HG03196 (cell line): ENCODE results near the gene TNS1.

ENCODE experiments used
- ATAC-seq: cut with Tn5 transposase; IDR thresholded peaks from one replicate; pipeline ENCODE4 v1.9.1; 2021; ENCODE audit not compliant: unreplicated experiment

Gene TNS1

GRCh38 chr2:217880287-217880889 is 122.4 kb downstream of the TNS1 start:
- no peak for ATAC-seq

GRCh38 chr2:217878915-217879590 is 123.7 kb downstream of the TNS1 start:
- ATAC-seq: no peak

GRCh38 chr2:217877866-217878265 is 124.9 kb downstream of the TNS1 start:
- no peak for ATAC-seq

GRCh38 chr2:217876253-217876570 is 126.6 kb downstream of the TNS1 start:
- no peak for ATAC-seq

- no peak for ATAC-seq
Measured at GRCh38 chr2:217875556-217876252, 127.1 kb downstream of the TNS1 start.

GRCh38 chr2:217875138-217875537 is 127.7 kb downstream of the TNS1 start:
- no peak for ATAC-seq

GRCh38 chr2:217873371-217873770 is 129.4 kb downstream of the TNS1 start:
- no peak for ATAC-seq

- no peak for ATAC-seq
Measured at GRCh38 chr2:217872319-217872718, 130.5 kb downstream of the TNS1 start.

GRCh38 chr2:217870528-217871011 is 132.2 kb downstream of the TNS1 start:
- ATAC-seq: no peak

GRCh38 chr2:217868911-217869334 is 133.9 kb downstream of the TNS1 start:
- ATAC-seq: no peak

GRCh38 chr2:217868265-217868892 is 134.4 kb downstream of the TNS1 start:
- no peak for ATAC-seq

GRCh38 chr2:217866457-217866856 is 136.3 kb downstream of the TNS1 start:
- ATAC-seq: no peak

- ATAC-seq: no peak
Measured at GRCh38 chr2:217864963-217865772, 137.6 kb downstream of the TNS1 start.

GRCh38 chr2:217863883-217864282 is 138.9 kb downstream of the TNS1 start:
- no peak for ATAC-seq

GRCh38 chr2:217861334-217861877 is 141.4 kb downstream of the TNS1 start:
- ATAC-seq: no peak

- ATAC-seq: no peak
Measured at GRCh38 chr2:217859926-217860325, 142.9 kb downstream of the TNS1 start.

GRCh38 chr2:217858519-217859491 is 144.0 kb downstream of the TNS1 start:
- no peak for ATAC-seq

- no peak for ATAC-seq
Measured at GRCh38 chr2:217857624-217858506, 144.9 kb downstream of the TNS1 start.
